Testis (tissue), 2 donors: Measurements from ENCODE around the gene TIAM1.

Experiments
- CTCF ChIP-seq, 3 experiments: fragments of 450-650 bp in 2 of 3; fragments of 200-600 bp in 1 of 3; sonication (generic) in 1 of 3; IDR thresholded peaks; one replicate each; pipeline ENCODE4 v1.5.1; 2016 to 2019; ENCODE audit warnings: antibody characterized with exemption in 3 of 3, mild to moderate bottlenecking in 2 of 3, moderate library complexity in 1 of 3
- POLR2A ChIP-seq: fragments of 450-650 bp; IDR thresholded peaks from one replicate; pipeline ENCODE4 v1.6.1; 2017; ENCODE audit warnings: antibody characterized with exemption, mild to moderate bottlenecking, moderate library complexity

DNA sequence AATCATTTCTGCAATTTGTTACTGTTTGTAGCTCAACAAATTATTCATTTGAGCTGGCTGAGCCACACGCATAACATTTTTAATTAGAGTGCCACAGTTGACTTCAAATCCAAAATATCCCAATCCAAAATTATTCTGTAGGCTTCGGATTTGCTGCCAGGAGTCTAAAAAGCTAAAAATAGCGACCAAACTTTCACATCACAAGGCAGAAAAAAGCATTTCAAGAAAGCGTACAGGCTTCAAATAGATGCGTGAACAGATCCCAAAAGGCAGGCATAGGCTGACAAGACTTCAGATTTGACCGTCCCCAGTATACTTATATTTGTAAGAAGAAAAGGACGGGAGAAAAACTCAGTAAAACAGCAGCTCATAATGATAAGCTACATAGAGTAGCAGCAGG, 24.3 kb upstream of the TIAM1 start:
- TF ChIP-seq CTCF (IDR thresholded peaks at IDR 0.05) (no peak), POLR2A (no peak)
